Measurements from ENCODE around the gene OR2T35. TPM values are rescaled to one million over a fixed set of nuclear protein-coding genes. Genes with fewer than 3 reads are reported as not detected.

The OR2T35 gene
- total and polyA plus RNA-seq, 2 experiments from 2014 or later = not detected

- Histone ChIP-seq H3K9me3 (ENCODE audit: low read depth) (no peaks in the 10 kb centered on the region), H3K27me3 (no peaks in the 10 kb centered on the region), H3K4me2 (no peak overlapping the region), H2AFZ (no peak overlapping the region), H3K4me1 (ENCODE audit: insufficient read depth) (no peaks in the 10 kb centered on the region), H3K27ac (no peak overlapping the region), H3K9me2 (replicated peaks; ENCODE audit: insufficient read depth) (no peaks in the 10 kb centered on the region), H3K4me3 (no peak overlapping the region), H3K79me2 (no peaks in the 10 kb centered on the region), H4K20me1 (ENCODE audit: insufficient read depth, poor library complexity, severe bottlenecking) (no peaks in the 10 kb centered on the region), H3K36me3 (replicated peaks; ENCODE audit: insufficient read depth, low read depth) (no peaks in the 10 kb centered on the region)
- no peak for DNase-seq (ENCODE audit: low spot score)
- WGBS (ENCODE audit: low lambda C conversion rate, missing lambda C conversion rate) = 54% methylated on average over 2 of the region's 2 CpGs
- TF ChIP-seq CTCF (IDR thresholded peaks at IDR 0.05; ENCODE audit: poor library complexity) = no peak
- TF ChIP-seq EZH2phosphoT487 (IDR thresholded peaks at IDR 0.05; ENCODE audit: low read depth, severe bottlenecking, unreplicated experiment) = no peak
- TF ChIP-seq EZH2 (IDR thresholded peaks at IDR 0.05; ENCODE audit: borderline replicate concordance) = no peak
Observed at GRCh38 chr1:248630551-248630950, 14.5 kb downstream of the OR2T35 start.

GRCh38 chr1:248627971-248628844 is 16.9 kb downstream of the OR2T35 start:
- WGBS (ENCODE audit: low lambda C conversion rate, missing lambda C conversion rate) = 66% methylated on average over 9 of the region's 9 CpGs
- no peaks in the 10 kb centered on the region for H3K27me3 ChIP-seq

DNA sequence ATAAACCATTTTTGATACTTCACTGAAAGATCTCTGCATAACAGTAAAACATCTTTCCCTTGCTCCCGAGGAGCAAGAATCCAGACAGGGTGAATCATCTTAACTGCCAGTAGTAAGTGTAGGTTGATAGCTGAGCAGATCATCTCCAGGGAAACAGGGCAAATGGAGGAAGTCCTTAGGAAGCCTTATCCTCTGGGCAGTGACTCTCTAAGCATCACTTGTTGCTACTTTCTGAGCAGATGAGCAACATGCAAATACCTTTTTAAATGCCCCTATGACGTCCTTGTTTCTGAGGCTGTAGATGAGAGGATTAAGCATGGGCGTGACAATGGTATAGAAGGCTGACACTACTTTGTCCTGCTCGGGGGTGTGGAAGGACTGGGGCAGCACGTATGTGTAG is 19.1 kb downstream of the OR2T35 start:
- no peak overlapping the region for H3K27ac ChIP-seq
- H3K27me3 ChIP-seq = no peaks in the 10 kb centered on the region
- no peaks in the 10 kb centered on the region for H3K36me3 ChIP-seq (replicated peaks; ENCODE audit: insufficient read depth, low read depth)
- no peaks in the 10 kb centered on the region for H3K9me2 ChIP-seq (replicated peaks; ENCODE audit: insufficient read depth)
- TF ChIP-seq EZH2 (IDR thresholded peaks at IDR 0.05; ENCODE audit: borderline replicate concordance) (no peak), EZH2phosphoT487 (IDR thresholded peaks at IDR 0.05; ENCODE audit: low read depth, severe bottlenecking, unreplicated experiment) (no peak), CTCF (IDR thresholded peaks at IDR 0.05; ENCODE audit: poor library complexity) (no peak)
- no peak overlapping the region for H2AFZ ChIP-seq
- H3K79me2 ChIP-seq = no peaks in the 10 kb centered on the region
- no peaks in the 10 kb centered on the region for H4K20me1 ChIP-seq (ENCODE audit: insufficient read depth, poor library complexity, severe bottlenecking)
- H3K4me2 ChIP-seq = no peak overlapping the region
- H3K4me3 ChIP-seq = no peak overlapping the region
- 57% methylated on average over 5 of the region's 5 CpGs for WGBS (ENCODE audit: low lambda C conversion rate, missing lambda C conversion rate)
- no peak for DNase-seq (ENCODE audit: low spot score)
- H3K9me3 ChIP-seq (ENCODE audit: low read depth) = no peaks in the 10 kb centered on the region
- no peaks in the 10 kb centered on the region for H3K4me1 ChIP-seq (ENCODE audit: insufficient read depth)

More at GRCh38 chr1:248627971-248628844, 16.9 kb downstream of the OR2T35 start:
- Histone ChIP-seq H3K27ac (no peak overlapping the region), H3K9me3 (ENCODE audit: low read depth) (no peaks in the 10 kb centered on the region), H3K4me1 (ENCODE audit: insufficient read depth) (no peaks in the 10 kb centered on the region), H3K4me2 (no peak overlapping the region), H3K4me3 (no peak overlapping the region), H3K9me2 (replicated peaks; ENCODE audit: insufficient read depth) (no peaks in the 10 kb centered on the region), H4K20me1 (ENCODE audit: insufficient read depth, poor library complexity, severe bottlenecking) (no peaks in the 10 kb centered on the region), H2AFZ (no peak overlapping the region), H3K79me2 (no peaks in the 10 kb centered on the region), H3K36me3 (replicated peaks; ENCODE audit: insufficient read depth, low read depth) (no peaks in the 10 kb centered on the region)
- DNase-seq (ENCODE audit: low spot score) = no peak
- no peak for TF ChIP-seq CTCF (IDR thresholded peaks at IDR 0.05; ENCODE audit: poor library complexity)
- TF ChIP-seq EZH2 (IDR thresholded peaks at IDR 0.05; ENCODE audit: borderline replicate concordance) = no peak
- TF ChIP-seq EZH2phosphoT487 (IDR thresholded peaks at IDR 0.05; ENCODE audit: low read depth, severe bottlenecking, unreplicated experiment) = no peak
